ENCODE results near the gene HIVEP2. TPM values are rescaled to one million over a fixed set of nuclear protein-coding genes. Genes with fewer than 3 reads are reported as not detected.

The HIVEP2 gene
- total RNA-seq, 1 experiment from 2014 or later = 9.1 TPM

GRCh38 chr6:142722841-142723240, 222.1 kb downstream of the HIVEP2 start:
- no peak for DNase-seq
- no peak for ATAC-seq
- no peak overlapping the region for H3K4me3 ChIP-seq (ENCODE audit: low read length)

GRCh38 chr6:142722012-142722411, 223.0 kb downstream of the HIVEP2 start:
- H2AFZ ChIP-seq (ENCODE audit: low read length) = no peak overlapping the region
- H3K9me3 ChIP-seq (ENCODE audit: low read length) = no peaks in the 10 kb centered on the region
- ATAC-seq = no peak
- no peaks in the 10 kb centered on the region for H3K4me1 ChIP-seq (ENCODE audit: insufficient read depth, low read length)
- ChIA-PET CTCF (no interaction called here), POLR2A (ENCODE audit: unreplicated experiment) (no interaction called here)
- no peaks in the 10 kb centered on the region for H3F3A ChIP-seq (ENCODE audit: low read length, unreplicated experiment)
- H3K9ac ChIP-seq (ENCODE audit: low read length) = no peak overlapping the region
- TF ChIP-seq EZH2 (IDR thresholded peaks at IDR 0.05; ENCODE audit: low read length, unreplicated experiment) (no peak), EZH2phosphoT487 (IDR thresholded peaks at IDR 0.05; ENCODE audit: borderline replicate concordance, low read length) (no peak), CTCF (conservative IDR thresholded peaks at IDR 0.05; ENCODE audit: low read depth, low read length) (no peak)
- H3K27me3 ChIP-seq (ENCODE audit: low read length) = no peaks in the 10 kb centered on the region
- no peaks in the 10 kb centered on the region for H3K79me2 ChIP-seq (ENCODE audit: low read length)
- no peak overlapping the region for H3K4me3 ChIP-seq (ENCODE audit: low read length)
- intact Hi-C loops (cut with micrococcal nuclease) = no loop called here
- no peak for DNase-seq
- H3K27ac ChIP-seq (ENCODE audit: low read length) = no peak overlapping the region
- no peaks in the 10 kb centered on the region for H3K36me3 ChIP-seq (ENCODE audit: low read depth, low read length)
- H4K20me1 ChIP-seq (ENCODE audit: low read length) = no peaks in the 10 kb centered on the region
- no TSS peak for BruUV-seq (replicated peaks)
- H3K9me2 ChIP-seq (replicated peaks; ENCODE audit: low read length) = no peaks in the 10 kb centered on the region
- no peak overlapping the region for H3K4me2 ChIP-seq (ENCODE audit: low read length)

More at GRCh38 chr6:142722841-142723240, 222.1 kb downstream of the HIVEP2 start:
- Histone ChIP-seq H3K79me2 (ENCODE audit: low read length) (no peaks in the 10 kb centered on the region), H2AFZ (ENCODE audit: low read length) (no peak overlapping the region), H3K9me3 (ENCODE audit: low read length) (no peaks in the 10 kb centered on the region), H3K4me2 (ENCODE audit: low read length) (no peak overlapping the region), H4K20me1 (ENCODE audit: low read length) (no peaks in the 10 kb centered on the region), H3K9ac (ENCODE audit: low read length) (no peak overlapping the region), H3F3A (ENCODE audit: low read length, unreplicated experiment) (no peaks in the 10 kb centered on the region), H3K9me2 (replicated peaks; ENCODE audit: low read length) (no peaks in the 10 kb centered on the region), H3K4me1 (ENCODE audit: insufficient read depth, low read length) (no peaks in the 10 kb centered on the region), H3K27ac (ENCODE audit: low read length) (no peak overlapping the region), H3K27me3 (ENCODE audit: low read length) (no peaks in the 10 kb centered on the region), H3K36me3 (ENCODE audit: low read depth, low read length) (no peaks in the 10 kb centered on the region)
- no TSS peak for BruUV-seq (replicated peaks)
- ChIA-PET POLR2A (ENCODE audit: unreplicated experiment) (no interaction called here), CTCF (no interaction called here)
- intact Hi-C loops (cut with micrococcal nuclease) = no loop called here
- TF ChIP-seq EZH2phosphoT487 (IDR thresholded peaks at IDR 0.05; ENCODE audit: borderline replicate concordance, low read length) (no peak), EZH2 (IDR thresholded peaks at IDR 0.05; ENCODE audit: low read length, unreplicated experiment) (no peak), CTCF (conservative IDR thresholded peaks at IDR 0.05; ENCODE audit: low read depth, low read length) (no peak)

- ChIA-PET POLR2A (ENCODE audit: unreplicated experiment) (no interaction called here), CTCF (no interaction called here)
- intact Hi-C loops (cut with micrococcal nuclease) = no loop called here
- H3K4me1 ChIP-seq (ENCODE audit: insufficient read depth, low read length) = no peaks in the 10 kb centered on the region
- no peaks in the 10 kb centered on the region for H3K79me2 ChIP-seq (ENCODE audit: low read length)
- no peak for DNase-seq
- no peaks in the 10 kb centered on the region for H3F3A ChIP-seq (ENCODE audit: low read length, unreplicated experiment)
- H3K4me3 ChIP-seq (ENCODE audit: low read length) = no peak overlapping the region
- no peaks in the 10 kb centered on the region for H3K27me3 ChIP-seq (ENCODE audit: low read length)
- no peak overlapping the region for H3K27ac ChIP-seq (ENCODE audit: low read length)
- no TSS peak for BruUV-seq (replicated peaks)
- no peaks in the 10 kb centered on the region for H4K20me1 ChIP-seq (ENCODE audit: low read length)
- ATAC-seq = no peak
- H3K9me3 ChIP-seq (ENCODE audit: low read length) = no peaks in the 10 kb centered on the region
- TF ChIP-seq EZH2phosphoT487 (IDR thresholded peaks at IDR 0.05; ENCODE audit: borderline replicate concordance, low read length) (no peak), EZH2 (IDR thresholded peaks at IDR 0.05; ENCODE audit: low read length, unreplicated experiment) (no peak), CTCF (conservative IDR thresholded peaks at IDR 0.05; ENCODE audit: low read depth, low read length) (no peak)
- H3K9me2 ChIP-seq (replicated peaks; ENCODE audit: low read length) = no peaks in the 10 kb centered on the region
- no peaks in the 10 kb centered on the region for H3K36me3 ChIP-seq (ENCODE audit: low read depth, low read length)
- no peak overlapping the region for H3K4me2 ChIP-seq (ENCODE audit: low read length)
- no peak overlapping the region for H2AFZ ChIP-seq (ENCODE audit: low read length)
- H3K9ac ChIP-seq (ENCODE audit: low read length) = no peak overlapping the region
Observed at GRCh38 chr6:142721215-142721920, 223.6 kb downstream of the HIVEP2 start.

Data from PC-3 (cell line).